Measurements from ENCODE around the gene ZNF225.
A peak's percentile ranks its signal among the peaks of the same experiment; 100 is the strongest.

- TF ChIP-seq BHLHE40 (IDR thresholded peaks at IDR 0.05; ENCODE audit: borderline replicate concordance) (no peak), ARNT (IDR thresholded peaks at IDR 0.05) (no peak), TARDBP (IDR thresholded peaks at IDR 0.05) (no peak), SUZ12 (IDR thresholded peaks at IDR 0.05) (no peak), PKNOX1 (IDR thresholded peaks at IDR 0.05) (peak; percentile 64; the same call in 1 of the 2 replicates), NFRKB (IDR thresholded peaks at IDR 0.05) (no peak), FOXM1 (IDR thresholded peaks at IDR 0.05; ENCODE audit: borderline replicate concordance) (no peak), FOXK2 (IDR thresholded peaks at IDR 0.05) (no peak), ZNF384 (IDR thresholded peaks at IDR 0.05) (no peak), SP1 (IDR thresholded peaks at IDR 0.05) (no peak)
Observed at GRCh38 chr19:44141191-44142058, 28.2 kb downstream of the ZNF225 start, which contains the start of gene ZNF234.
